Measurements from ENCODE around the gene ZSCAN29.

GRCh38 chr15:43378601-43379000, 7.8 kb upstream of the ZSCAN29 start:
- TF ChIP-seq POLR2A (IDR thresholded peaks at IDR 0.05; ENCODE audit: low read length) (no peak), GATA1 (IDR thresholded peaks at IDR 0.05; ENCODE audit: low read depth, low read length) (no peak)
